Embryonic facial prominence (tissue), 1 donor: ENCODE data around the gene ATAD3B.
A peak's percentile ranks its signal among the peaks of the same experiment; 100 is the strongest.
"Not testable (repeated sequence)": the region's sequence is repeated elsewhere in the genome, so short reads cannot be mapped to it uniquely, and the experiment has no call there.

Experiments
- DNase-seq: peaks from one replicate; pipeline ENCODE4 v3.0.0-alpha.2; 2016; ENCODE audit errors: extremely low spot score

ATAD3B gene

GRCh38 chr1:1432951-1433803 lies 38.4 kb upstream of the ATAD3B start:
- DNase-seq: no peak

- no peak for DNase-seq
Observed at GRCh38 chr1:1433804-1434130, 37.8 kb upstream of the ATAD3B start.

GRCh38 chr1:1434131-1434823 lies 37.3 kb upstream of the ATAD3B start:
- peak; percentile 24 for DNase-seq

GRCh38 chr1:1434824-1435105 lies 36.8 kb upstream of the ATAD3B start:
- no peak for DNase-seq

- peak; percentile 12 for DNase-seq
Observed at GRCh38 chr1:1435106-1435903, 36.3 kb upstream of the ATAD3B start, which contains the start of gene VWA1. VWA1 (plus strand) TSS chr1:1435690; CDS start chr1:1435749, 59 bp downstream.

- DNase-seq: no peak
Observed at GRCh38 chr1:1435911-1436629, 35.5 kb upstream of the ATAD3B start.

GRCh38 chr1:1436630-1437032 lies 34.9 kb upstream of the ATAD3B start:
- no peak for DNase-seq

GRCh38 chr1:1437033-1437903 lies 34.3 kb upstream of the ATAD3B start:
- DNase-seq: no peak

GRCh38 chr1:1437904-1438376 lies 33.6 kb upstream of the ATAD3B start:
- no peak for DNase-seq

GRCh38 chr1:1438531-1439381 lies 32.8 kb upstream of the ATAD3B start:
- DNase-seq: no peak

GRCh38 chr1:1439546-1440261 lies 31.9 kb upstream of the ATAD3B start:
- no peak for DNase-seq

- DNase-seq: no peak
Observed at GRCh38 chr1:1440262-1441001, 31.1 kb upstream of the ATAD3B start.

- DNase-seq: no peak
Observed at GRCh38 chr1:1441002-1441888, 30.3 kb upstream of the ATAD3B start.

GRCh38 chr1:1442069-1442770 lies 29.3 kb upstream of the ATAD3B start:
- no peak for DNase-seq

GRCh38 chr1:1446631-1447030 lies 24.9 kb upstream of the ATAD3B start:
- DNase-seq: not testable (repeated sequence)

- no peak for DNase-seq
Observed at GRCh38 chr1:1449099-1449739, 22.3 kb upstream of the ATAD3B start, which contains the start of gene ATAD3C. ATAD3C (plus strand) TSS chr1:1449689; CDS start chr1:1450684, 995 bp downstream.
